SK-N-SH (cell line): ENCODE results near the gene ERVW-1.
"Not testable (repeated sequence)": the region's sequence is repeated elsewhere in the genome, so short reads cannot be mapped to it uniquely, and the experiment has no call there.

Experiments used
- CTCF ChIP-seq: fragments of 200-600 bp; sonication (generic); IDR thresholded peaks from 2 replicates; pipeline ENCODE4 v1.6.1; 2017; ENCODE audit warnings: antibody characterized with exemption, mild to moderate bottlenecking, moderate library complexity
- EP300 ChIP-seq, 2 experiments: IDR thresholded peaks; 2 replicates each; pipeline versions ENCODE4 v1.4.0 to v1.6.1; 2012; ENCODE audit warnings: borderline replicate concordance in 1 of 2, low read depth in 1 of 2, low read length in 1 of 2
- GABPA ChIP-seq: IDR thresholded peaks from 2 replicates; pipeline ENCODE4 v1.4.0; 2012; ENCODE audit warnings: low read depth, mild to moderate bottlenecking
- RAD21 ChIP-seq: IDR thresholded peaks from 2 replicates; pipeline ENCODE4 v1.6.1; 2012; ENCODE audit warnings: mild to moderate bottlenecking, low read length
- RCOR1 ChIP-seq: fragments of 150-350 bp; IDR thresholded peaks from 2 replicates; pipeline ENCODE4 v1.6.1; 2017; ENCODE audit warnings: antibody characterized with exemption, low read length
- SIN3A ChIP-seq: IDR thresholded peaks from 2 replicates; pipeline ENCODE4 v1.6.1; 2012; ENCODE audit warnings: low read depth, mild to moderate bottlenecking, low read length, moderate library complexity, borderline replicate concordance

- not testable (repeated sequence) for TF ChIP-seq CTCF; EP300 (IDR thresholded peaks at IDR 0.05; ENCODE audit: borderline replicate concordance in 1 of 2, low read depth in 1 of 2, low read length in 1 of 2); RCOR1; SIN3A; RAD21; GABPA
Measured at GRCh38 chr7:92468589-92468988, 9.2 kb downstream of the ERVW-1 start.
